H7 (cell line): ENCODE results near the gene FES. TPM values are rescaled to one million over a fixed set of nuclear protein-coding genes. Genes with fewer than 3 reads are reported as not detected.
"Not testable (repeated sequence)": the region's sequence is repeated elsewhere in the genome, so short reads cannot be mapped to it uniquely, and the experiment has no call there.

ENCODE experiments used
- DNase-seq: peaks from one replicate; pipeline ENCODE4 v3.0.0; 2012
- H3K27me3 ChIP-seq: 2 replicates; pipeline ENCODE4 v1.6.0; 2011; ENCODE audit warnings: mild to moderate bottlenecking, low read length; ENCODE audit not compliant: control insufficient read depth, insufficient read depth
- H3K36me3 ChIP-seq: replicated peaks from 2 replicates; pipeline ENCODE4 v1.5.1; 2011; ENCODE audit warnings: low read length; ENCODE audit not compliant: control insufficient read depth, insufficient read depth
- H3K4me3 ChIP-seq: 2 replicates; pipeline ENCODE4 v1.5.1; 2011; ENCODE audit warnings: low read depth, mild to moderate bottlenecking, control low read depth, low read length, moderate library complexity; ENCODE audit not compliant: insufficient read depth
- total RNA-seq: library from RNA; depleted of rRNA; stranded (reverse); fragments of >200 nt; shearing (Covaris generic); gene quantifications from 2 replicates; pipeline ENCODE4 v1.2.3, GENCODE V29; 2014

Gene FES
- total RNA-seq, 1 experiment from 2014 or later = 11.2 TPM

- not testable (repeated sequence) for H3K4me3 ChIP-seq, DNase-seq, H3K36me3 ChIP-seq, H3K27me3 ChIP-seq
These were observed 42.5 kb downstream of the FES start for GRCh38 chr15:90926766-90927165.

- H3K36me3 ChIP-seq, H3K4me3 ChIP-seq, H3K27me3 ChIP-seq, DNase-seq: not testable (repeated sequence)
These were observed 43.8 kb downstream of the FES start for GRCh38 chr15:90928106-90928505.

GRCh38 chr15:90929246-90930019, 45.1 kb downstream of the FES start:
- no peak overlapping the region for H3K4me3 ChIP-seq
- H3K27me3 ChIP-seq = no peaks in the 10 kb centered on the region; the same call in 1 of the 2 replicates
- no peaks in the 10 kb centered on the region for H3K36me3 ChIP-seq
- DNase-seq = no peak

DNA sequence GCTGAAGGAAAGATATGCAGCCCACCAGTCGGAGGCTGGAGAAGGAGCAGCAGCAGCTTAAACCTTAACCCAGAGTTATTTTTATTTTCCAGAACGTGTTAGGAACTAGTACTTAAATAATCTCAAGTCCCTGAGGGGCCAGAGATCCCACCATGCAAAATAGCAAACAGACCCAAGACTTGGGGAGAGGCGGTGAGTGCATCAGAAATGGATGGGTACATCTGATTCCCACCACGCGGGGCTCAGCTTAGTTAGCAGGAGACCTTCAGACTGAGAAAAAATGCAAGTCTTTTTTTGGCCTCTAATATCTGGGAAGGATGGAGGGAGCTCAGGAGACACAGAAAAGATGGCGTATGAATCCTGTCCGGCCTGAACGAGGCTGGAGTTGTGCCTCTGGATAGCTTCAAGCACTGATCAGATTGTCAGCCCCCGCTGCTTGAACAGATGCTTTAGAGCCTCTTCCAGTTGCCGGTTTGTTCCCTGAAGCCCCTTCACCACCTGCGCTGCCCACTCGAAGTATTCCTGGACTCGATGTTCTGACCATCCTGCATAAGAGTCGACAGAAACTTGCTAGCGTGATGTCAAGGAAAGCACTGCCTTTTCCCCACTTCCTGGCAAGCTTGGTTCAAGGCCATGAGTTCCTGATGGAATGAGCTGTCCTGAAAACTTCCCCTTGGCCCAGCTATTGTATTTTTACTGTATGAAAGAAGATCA, 46.7 kb downstream of the FES start:
- no peaks in the 10 kb centered on the region; the same call in 1 of the 2 replicates for H3K27me3 ChIP-seq
- no peaks in the 10 kb centered on the region for H3K36me3 ChIP-seq
- no peak for DNase-seq
- no peak overlapping the region for H3K4me3 ChIP-seq

DNA sequence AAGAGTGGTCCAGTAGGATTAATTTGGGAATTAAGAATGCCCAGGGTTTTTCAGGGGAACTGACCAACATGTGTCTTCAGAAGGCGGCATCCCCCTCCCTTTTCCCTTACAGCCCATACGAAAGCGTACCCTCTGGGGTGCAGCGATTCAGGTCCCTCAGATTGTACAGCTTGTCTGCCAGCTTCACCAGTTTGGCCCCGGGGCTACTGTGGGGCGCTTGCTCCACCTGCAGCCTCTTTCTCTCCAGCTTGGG, 47.2 kb downstream of the FES start:
- Histone ChIP-seq H3K36me3 (peaks cover 2% of the 10 kb centered on the region), H3K4me3 (peak overlapping the region; percentile 58), H3K27me3 (no peaks in the 10 kb centered on the region; the same call in 1 of the 2 replicates)
- no peak for DNase-seq

DNA sequence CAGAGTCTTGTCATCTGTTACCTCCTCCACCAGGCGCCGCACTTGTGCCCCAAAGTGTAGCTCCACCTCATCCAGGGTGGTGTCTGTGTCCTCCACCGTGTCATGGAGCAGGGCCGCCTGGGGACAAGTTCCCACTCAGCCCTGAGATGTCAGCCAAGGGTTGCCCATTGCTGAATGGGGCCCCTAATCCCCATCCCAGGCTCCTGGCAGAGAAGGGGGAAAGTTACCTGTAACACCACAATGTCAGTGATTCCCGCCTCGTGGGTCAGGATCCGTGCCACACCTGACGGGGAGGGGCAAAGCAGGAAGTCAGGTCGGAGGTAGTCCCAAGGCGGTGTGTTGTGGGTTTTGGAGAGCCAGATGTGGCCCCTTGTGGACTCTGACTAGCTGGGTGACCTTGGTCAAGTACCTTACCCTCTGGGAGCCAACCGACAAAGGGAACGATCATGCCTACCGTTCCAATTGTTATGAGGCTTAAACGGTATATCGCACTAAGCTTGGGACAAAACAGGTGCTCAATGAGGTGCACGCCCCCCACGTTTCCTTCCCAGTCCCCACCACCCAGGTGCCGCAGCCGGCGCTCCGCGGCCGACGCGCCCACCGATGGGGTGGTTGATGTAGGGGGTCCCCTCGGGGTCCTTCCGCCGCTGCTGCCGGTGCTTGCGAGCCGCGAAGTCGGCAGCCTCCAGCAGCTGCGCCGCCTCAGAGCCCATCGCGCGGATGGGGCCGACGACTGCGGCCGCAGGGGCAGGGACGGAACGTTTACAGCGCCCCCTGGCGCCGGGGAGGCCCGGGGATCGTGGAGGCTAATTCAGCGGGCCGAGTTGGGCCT, 47.7 kb downstream of the FES start, which contains the start of gene HDDC3:
TSS of gene HDDC3 (minus strand) at position 722 of the 832 bp plus-strand sequence. CDS start at position 713, 9 bp downstream.
- peak within 1 kb of the TSS; percentile 58 for H3K4me3 ChIP-seq
- peaks cover 4% of the 10 kb centered on the region for H3K36me3 ChIP-seq
- peak; percentile 99 for DNase-seq
- no peaks in the 10 kb centered on the region; the same call in 1 of the 2 replicates for H3K27me3 ChIP-seq

DNA sequence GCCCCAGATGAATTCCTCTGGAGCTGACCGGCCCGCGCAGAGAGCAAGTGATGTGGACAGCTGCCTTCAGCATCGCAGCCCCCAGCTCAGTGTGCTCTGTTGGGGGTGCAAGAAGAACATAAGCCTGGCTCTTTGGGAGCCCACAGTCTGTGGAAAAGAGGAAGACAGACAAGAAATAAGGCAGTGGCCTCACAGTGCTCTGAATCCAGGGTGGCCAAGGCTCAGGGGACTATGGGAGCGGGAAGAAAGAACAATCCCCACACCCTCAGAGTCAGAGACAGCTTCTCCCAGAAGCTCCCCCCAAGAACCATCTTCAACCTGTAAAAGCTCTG, 48.3 kb downstream of the FES start:
- peaks cover 4% of the 10 kb centered on the region for H3K36me3 ChIP-seq

GRCh38 chr15:90933301-90933700, 49.0 kb downstream of the FES start:
- no peak for DNase-seq
- no peak overlapping the region for H3K4me3 ChIP-seq
- H3K27me3 ChIP-seq = no peaks in the 10 kb centered on the region; the same call in 1 of the 2 replicates
- peaks cover 7% of the 10 kb centered on the region for H3K36me3 ChIP-seq

More for the DNA sequence above, 48.3 kb downstream of the FES start:
- H3K4me3 ChIP-seq = no peak overlapping the region; the same call in 1 of the 2 replicates
- no peaks in the 10 kb centered on the region; the same call in 1 of the 2 replicates for H3K27me3 ChIP-seq
- DNase-seq = no peak

GRCh38 chr15:90934256-90934948, 50.1 kb downstream of the FES start:
- peaks cover 8% of the 10 kb centered on the region for H3K36me3 ChIP-seq
- H3K27me3 ChIP-seq = no peaks in the 10 kb centered on the region; the same call in 1 of the 2 replicates
- DNase-seq = peak; percentile 94
- peak overlapping the region; percentile 74 for H3K4me3 ChIP-seq

GRCh38 chr15:90934949-90935751, 50.8 kb downstream of the FES start, which contains the start of gene UNC45A:
UNC45A (plus strand) TSS chr15:90935285; CDS start chr15:90935325, 40 bp downstream.
- peak within 1 kb of the TSS; percentile 74 for H3K4me3 ChIP-seq
- H3K36me3 ChIP-seq = peaks cover 16% of the 10 kb centered on the region
- DNase-seq = peak; percentile 100
- H3K27me3 ChIP-seq = no peaks in the 10 kb centered on the region; the same call in 1 of the 2 replicates

- DNase-seq = no peak
- no peaks in the 10 kb centered on the region; the same call in 1 of the 2 replicates for H3K27me3 ChIP-seq
- peaks cover 24% of the 10 kb centered on the region for H3K36me3 ChIP-seq
- H3K4me3 ChIP-seq = no peak overlapping the region
These were observed 52.5 kb downstream of the FES start for GRCh38 chr15:90936823-90937222.

DNA sequence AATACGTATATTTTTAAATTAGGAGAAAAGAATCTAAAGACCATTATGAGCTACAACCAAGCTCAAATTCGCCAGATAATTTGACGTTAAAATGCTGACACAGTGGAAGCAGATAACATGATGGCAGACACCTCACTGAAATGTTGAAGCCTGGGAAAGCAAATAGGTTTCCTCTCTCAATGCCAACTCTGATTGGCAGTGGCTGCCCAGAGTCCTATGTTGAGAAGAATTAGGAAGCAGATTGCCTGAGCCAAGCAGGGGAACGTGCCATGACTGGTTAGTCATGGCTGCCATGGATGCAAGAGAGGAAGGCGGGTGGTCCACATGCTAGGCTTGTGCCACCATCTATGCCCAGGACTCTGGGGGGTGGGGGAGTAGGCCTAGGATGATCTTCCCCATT, 54.0 kb downstream of the FES start:
- no peaks in the 10 kb centered on the region; the same call in 1 of the 2 replicates for H3K27me3 ChIP-seq
- no peak for DNase-seq
- no peak overlapping the region for H3K4me3 ChIP-seq
- peaks cover 33% of the 10 kb centered on the region for H3K36me3 ChIP-seq

DNA sequence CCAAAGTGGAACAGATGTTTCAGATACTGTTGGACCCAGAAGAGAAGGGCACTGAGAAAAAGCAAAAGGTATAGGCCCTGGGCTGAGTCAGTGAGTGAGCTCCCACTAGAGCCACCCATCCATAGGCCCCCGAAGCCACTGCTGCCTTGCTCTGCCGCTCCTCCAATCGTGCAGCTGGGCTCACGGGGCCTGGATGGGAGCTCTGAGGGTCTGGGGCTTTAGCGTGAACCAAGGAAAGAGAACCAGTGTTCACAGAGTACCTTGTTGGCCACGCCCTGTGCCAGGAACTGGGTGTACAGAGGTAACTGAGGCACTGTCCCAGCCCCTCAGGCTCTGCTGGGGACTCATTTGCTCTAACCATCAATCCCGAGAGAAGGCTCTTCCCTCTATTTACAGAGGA, 55.5 kb downstream of the FES start:
- H3K4me3 ChIP-seq = no peak overlapping the region
- H3K36me3 ChIP-seq = peaks cover 38% of the 10 kb centered on the region
- no peaks in the 10 kb centered on the region for H3K27me3 ChIP-seq
- no peak for DNase-seq
